Muscle of leg (tissue), 16 donors: ENCODE results near the gene BRD7. TPM values are rescaled to one million over a fixed set of nuclear protein-coding genes. Genes with fewer than 3 reads are reported as not detected.

ENCODE experiments used
- DNase-seq: peaks from one replicate; pipeline ENCODE4 v3.0.0; 2013
- H3K27ac ChIP-seq: one replicate; pipeline ENCODE4 v1.5.1; 2013; ENCODE audit warnings: mild to moderate bottlenecking, low read length, control low read depth
- H3K27me3 ChIP-seq: one replicate; pipeline ENCODE4 v1.6.1; 2013; ENCODE audit warnings: low read length; ENCODE audit not compliant: control insufficient read depth, insufficient read depth
- H3K36me3 ChIP-seq: one replicate; pipeline ENCODE4 v1.6.1; 2013; ENCODE audit warnings: low read length; ENCODE audit not compliant: control insufficient read depth, insufficient read depth
- H3K4me1 ChIP-seq: one replicate; pipeline ENCODE4 v1.6.1; 2013; ENCODE audit warnings: low read length; ENCODE audit not compliant: control insufficient read depth, insufficient read depth
- H3K4me3 ChIP-seq: one replicate; pipeline ENCODE4 v1.5.1; 2013; ENCODE audit warnings: low read length, control low read depth
- H3K9me3 ChIP-seq: replicated peaks from 2 replicates; pipeline ENCODE4 v1.6.1; 2013; ENCODE audit warnings: low read depth, low read length; ENCODE audit not compliant: control insufficient read depth
- WGBS: methylation state at CpG from one replicate; pipeline ENCODE4 v1.1.5; 2013; ENCODE audit warnings: missing lambda C conversion rate; ENCODE audit not compliant: insufficient coverage; 5-methylcytosine and 5-hydroxymethylcytosine counted together
- long read RNA-seq, 11 donors: transcript quantifications; one replicate each; lab custom pipeline, GENCODE V29; 2026
- polyA plus RNA-seq, 8 donors: library from polyadenylated mRNA; unstranded; fragments of 120-200 nt; gene quantifications; one replicate each; pipeline versions ENCODE4 v1.2.1 to v1.2.3, GENCODE V29; 2013; ENCODE audit warnings: inconsistent platforms in 1 of 8, low replicate concordance in 1 of 8; ENCODE audit not compliant: insufficient read length in 8 of 8, insufficient read depth in 1 of 8
- total RNA-seq: library from RNA; stranded (reverse); fragments of 120-200 nt; gene quantifications from one replicate; pipeline ENCODE4 v1.2.4, GENCODE V29; 2013

The BRD7 gene
- 61.8 TPM for total RNA-seq
- 10 to 100 TPM; 56.7 to 76.5 (median 70.0) TPM for polyA plus RNA-seq
- long read RNA-seq, donor 1, full-length matches to known transcripts, result 4 of 4 reads
- long read RNA-seq, donor 1, partial matches to known transcripts, result 0 of 4 reads
- long read RNA-seq, donor 1, other reads (novel, unspliced or antisense), result 0 of 4 reads
- long read RNA-seq, donor 2, result 0 reads
- long read RNA-seq, donor 3, full-length matches to known transcripts, result 10 of 22 reads
- long read RNA-seq, donor 3, partial matches to known transcripts, result 12 of 22 reads
- long read RNA-seq, donor 3, other reads (novel, unspliced or antisense), result 0 of 22 reads
- long read RNA-seq, donor 4, partial matches to known transcripts, result 5 of 5 reads
- long read RNA-seq, donor 4, other reads (novel, unspliced or antisense), result 0 of 5 reads
- long read RNA-seq, donor 5, full-length matches to known transcripts, result 18 of 36 reads
- long read RNA-seq, donor 5, partial matches to known transcripts, result 18 of 36 reads
- long read RNA-seq, donor 5, other reads (novel, unspliced or antisense), result 0 of 36 reads
- long read RNA-seq, donor 6, full-length matches to known transcripts, result 3 of 27 reads
- long read RNA-seq, donor 6, partial matches to known transcripts, result 24 of 27 reads
- long read RNA-seq, donor 6, other reads (novel, unspliced or antisense), result 0 of 27 reads
- long read RNA-seq, donor 7, full-length matches to known transcripts, result 3 of 23 reads
- long read RNA-seq, donor 7, partial matches to known transcripts, result 20 of 23 reads
- long read RNA-seq, donor 7, other reads (novel, unspliced or antisense), result 0 of 23 reads
- long read RNA-seq, donor 8, full-length matches to known transcripts, result 2 of 9 reads
- long read RNA-seq, donor 8, partial matches to known transcripts, result 7 of 9 reads
- long read RNA-seq, donor 8, other reads (novel, unspliced or antisense), result 0 of 9 reads
- long read RNA-seq, donor 9, partial matches to known transcripts, result 27 of 27 reads
- long read RNA-seq, donor 9, other reads (novel, unspliced or antisense), result 0 of 27 reads
- long read RNA-seq, donor 10, full-length matches to known transcripts, result 6 of 24 reads
- long read RNA-seq, donor 10, partial matches to known transcripts, result 18 of 24 reads
- long read RNA-seq, donor 10, other reads (novel, unspliced or antisense), result 0 of 24 reads
- long read RNA-seq, donor 11, partial matches to known transcripts, result 8 of 10 reads
- long read RNA-seq, donor 11, other reads (novel, unspliced or antisense), result 0 of 10 reads

DNA sequence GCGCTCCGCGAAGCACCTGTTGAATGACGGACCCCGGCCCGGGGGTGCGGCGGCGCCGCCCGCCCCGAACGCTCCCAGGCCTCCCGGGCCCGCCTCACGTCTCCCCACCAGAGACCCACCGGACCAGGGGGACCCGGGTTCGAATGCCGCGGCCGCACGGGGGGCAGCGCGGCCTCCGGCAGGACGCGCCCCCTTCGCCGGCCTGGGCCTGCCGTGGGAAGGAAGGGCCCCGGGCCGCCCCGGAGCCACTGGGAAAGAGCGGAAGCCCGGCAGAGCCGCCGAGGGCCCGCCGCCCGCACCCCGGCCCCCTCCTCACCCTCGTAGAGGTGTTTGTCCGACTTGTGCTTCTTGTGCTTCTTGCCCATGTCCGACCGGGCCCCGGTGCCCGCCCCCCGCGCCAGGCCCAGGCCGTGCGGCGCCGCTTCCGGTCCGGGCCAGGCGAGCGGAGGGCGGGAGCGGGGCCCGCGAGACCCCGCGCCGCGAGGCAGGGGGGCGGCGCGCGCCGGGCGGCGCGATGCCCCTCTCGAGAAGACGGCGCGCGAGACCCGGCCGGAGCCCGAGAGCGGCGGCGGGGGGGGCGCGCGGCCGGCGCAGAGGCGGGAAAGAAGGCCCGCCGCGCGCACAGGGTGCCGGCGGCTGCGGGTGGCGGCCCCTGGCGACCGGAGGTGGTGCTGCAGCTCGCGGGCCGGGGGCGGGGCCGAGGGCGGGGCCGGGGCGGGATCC lies at the start of gene BRD7:
TSS of gene BRD7 (minus strand) at position 579 of the 723 bp plus-strand sequence. CDS start at position 365, 214 bp downstream.
- Histone ChIP-seq H3K4me1 (peaks cover 24% of the 10 kb centered on the region), H3K27me3 (no peaks in the 10 kb centered on the region), H3K9me3 (peaks cover 2% of the 10 kb centered on the region), H3K4me3 (peak within 1 kb of the TSS; percentile 46), H3K27ac (no peak within 1 kb of the TSS), H3K36me3 (peaks cover 18% of the 10 kb centered on the region)
- WGBS, result under 1% methylated on average over 86 of the region's 109 CpGs
- peak; percentile 86 for DNase-seq

GRCh38 chr16:50416388-50416787 lies 47.6 kb upstream of the BRD7 start:
- H3K27ac ChIP-seq, result no peak overlapping the region
- peaks cover 21% of the 10 kb centered on the region for H3K9me3 ChIP-seq
- no peaks in the 10 kb centered on the region for H3K4me1 ChIP-seq
- H3K27me3 ChIP-seq, result no peaks in the 10 kb centered on the region
- DNase-seq, result no peak
- no peak overlapping the region for H3K4me3 ChIP-seq
- H3K36me3 ChIP-seq, result no peaks in the 10 kb centered on the region
- no CpG with 5 or more reads among the region's 3 CpGs for WGBS

- Histone ChIP-seq H3K9me3 (peaks cover 14% of the 10 kb centered on the region), H3K36me3 (no peaks in the 10 kb centered on the region), H3K4me3 (no peak overlapping the region), H3K27ac (no peak overlapping the region), H3K4me1 (no peaks in the 10 kb centered on the region), H3K27me3 (no peaks in the 10 kb centered on the region)
- no peak for DNase-seq
These were observed 45.4 kb upstream of the BRD7 start for GRCh38 chr16:50414152-50414551.

DNA sequence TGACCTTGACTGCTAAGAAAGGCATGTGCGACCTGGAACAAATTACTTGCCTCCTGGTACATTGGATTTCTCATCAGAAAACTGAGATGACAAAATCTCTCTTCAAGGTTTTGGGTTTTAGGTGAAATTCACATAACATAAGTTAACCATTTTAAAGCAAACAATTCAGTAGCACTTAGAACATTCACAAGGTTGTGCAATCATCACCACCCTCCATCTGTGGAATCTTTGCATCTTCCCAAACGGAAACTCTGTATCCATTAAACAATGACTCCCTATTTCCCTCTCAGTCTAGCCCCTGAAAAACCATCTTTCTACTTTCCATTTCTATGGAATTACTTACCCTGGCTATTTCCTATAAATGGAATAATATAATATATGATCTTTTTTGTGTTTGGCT lies 42.2 kb upstream of the BRD7 start:
- Histone ChIP-seq H3K4me3 (no peak overlapping the region), H3K4me1 (no peaks in the 10 kb centered on the region), H3K27ac (no peak overlapping the region), H3K36me3 (no peaks in the 10 kb centered on the region), H3K9me3 (peaks cover 4% of the 10 kb centered on the region), H3K27me3 (no peaks in the 10 kb centered on the region)
- WGBS, result 60% methylated on average over 1 of the region's 2 CpGs
- no peak for DNase-seq

DNA sequence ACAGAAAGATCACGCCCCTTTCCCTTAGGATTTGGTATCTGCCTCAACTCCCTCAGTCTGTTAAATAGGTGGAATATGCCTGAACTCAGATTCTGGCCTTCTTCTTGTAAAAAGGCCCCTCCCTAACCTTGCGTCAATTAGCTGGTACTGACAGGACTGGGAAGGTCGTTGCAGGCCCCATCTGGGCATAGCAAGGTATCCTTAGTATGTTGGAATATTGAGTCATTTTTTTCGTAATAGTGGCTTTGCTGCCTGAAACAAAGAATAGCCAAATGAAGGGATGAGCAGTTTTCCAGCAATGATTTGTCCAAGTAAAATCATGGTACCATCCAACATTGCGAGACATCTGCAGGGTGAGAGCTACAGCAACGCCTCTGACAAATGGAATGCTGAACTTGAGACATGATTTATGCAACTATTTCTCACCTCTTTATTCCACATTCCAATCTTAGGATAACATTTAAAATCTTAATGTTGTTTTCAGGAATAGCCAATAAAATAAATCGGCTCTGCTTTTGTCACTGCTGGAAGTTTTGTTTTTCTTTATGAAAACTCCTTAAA lies 39.3 kb upstream of the BRD7 start:
- Histone ChIP-seq H3K36me3 (no peaks in the 10 kb centered on the region), H3K27me3 (no peaks in the 10 kb centered on the region), H3K4me3 (no peak overlapping the region), H3K9me3 (peaks cover 2% of the 10 kb centered on the region), H3K4me1 (no peaks in the 10 kb centered on the region), H3K27ac (no peak overlapping the region)
- no peak for DNase-seq
- 33% methylated on average over 1 of the region's 7 CpGs for WGBS

DNA sequence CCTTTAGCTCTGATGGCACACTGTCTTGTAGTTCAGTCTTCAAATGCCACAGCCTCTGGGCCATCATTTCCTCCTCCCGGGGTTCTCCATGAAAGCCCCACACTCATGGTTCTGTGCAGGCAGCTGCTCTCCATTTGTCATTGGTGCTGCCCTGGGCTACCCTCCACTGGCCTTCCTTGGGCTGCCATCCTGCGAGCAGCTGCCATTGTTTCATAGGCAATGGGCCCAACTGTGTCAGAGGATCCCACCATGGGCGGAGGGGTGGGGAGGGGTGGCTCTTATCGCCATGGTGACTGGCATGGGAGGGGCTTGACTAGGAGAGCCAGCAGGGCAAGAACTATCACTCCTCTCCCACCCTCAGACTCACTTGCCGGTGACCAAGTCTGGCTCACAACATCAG lies 38.6 kb upstream of the BRD7 start:
- no peaks in the 10 kb centered on the region for H3K4me1 ChIP-seq
- no peaks in the 10 kb centered on the region for H3K36me3 ChIP-seq
- H3K27ac ChIP-seq, result no peak overlapping the region
- no peaks in the 10 kb centered on the region for H3K27me3 ChIP-seq
- DNase-seq, result peak; percentile 18
- H3K4me3 ChIP-seq, result no peak overlapping the region
- peaks cover 2% of the 10 kb centered on the region for H3K9me3 ChIP-seq
- WGBS, result 90% methylated on average over 1 of the region's 5 CpGs

GRCh38 chr16:50403491-50403890 lies 34.7 kb upstream of the BRD7 start:
- no peak overlapping the region for H3K4me3 ChIP-seq
- DNase-seq, result no peak
- no peaks in the 10 kb centered on the region for H3K4me1 ChIP-seq
- no peak overlapping the region for H3K27ac ChIP-seq
- H3K27me3 ChIP-seq, result no peaks in the 10 kb centered on the region
- no peaks in the 10 kb centered on the region for H3K9me3 ChIP-seq
- 57% methylated on average over 7 of the region's 12 CpGs for WGBS
- H3K36me3 ChIP-seq, result no peaks in the 10 kb centered on the region

DNA sequence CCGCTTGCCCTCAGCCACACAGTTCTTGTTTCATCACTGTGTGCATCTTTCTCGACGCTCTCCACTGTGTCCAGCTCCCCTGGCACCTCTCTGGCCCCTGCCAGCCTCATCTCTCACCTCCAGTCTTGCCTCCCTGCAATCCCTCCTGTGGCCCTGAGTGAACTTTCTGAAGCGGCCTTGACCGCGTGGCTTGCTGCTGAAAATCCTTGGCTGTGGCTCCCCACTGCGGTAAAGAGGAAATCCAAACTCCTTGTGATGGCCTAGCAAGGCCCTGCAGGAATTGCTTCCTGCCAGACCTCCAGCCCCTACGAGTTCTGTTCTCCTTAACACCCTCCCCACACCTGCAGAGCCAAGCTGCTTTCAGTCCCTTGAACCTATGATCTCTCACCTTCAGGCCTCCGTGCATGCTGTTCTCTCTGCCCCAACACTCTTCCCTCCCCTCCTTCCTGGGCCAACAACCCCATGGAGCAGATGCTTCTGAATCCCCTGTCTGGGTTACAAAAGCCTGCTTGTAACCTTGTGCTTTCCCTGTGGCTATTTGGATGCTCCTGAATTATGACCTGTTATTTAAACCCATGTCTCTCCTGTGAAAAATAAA lies 33.6 kb upstream of the BRD7 start:
- 54% methylated on average over 9 of the region's 9 CpGs for WGBS
- Histone ChIP-seq H3K4me3 (no peak overlapping the region), H3K9me3 (no peaks in the 10 kb centered on the region), H3K36me3 (no peaks in the 10 kb centered on the region), H3K27ac (no peak overlapping the region), H3K27me3 (no peaks in the 10 kb centered on the region), H3K4me1 (no peaks in the 10 kb centered on the region)
- no peak for DNase-seq

GRCh38 chr16:50401355-50401754 lies 32.6 kb upstream of the BRD7 start:
- Histone ChIP-seq H3K27me3 (no peaks in the 10 kb centered on the region), H3K27ac (no peak overlapping the region), H3K4me3 (no peak overlapping the region), H3K9me3 (no peaks in the 10 kb centered on the region), H3K4me1 (no peaks in the 10 kb centered on the region), H3K36me3 (no peaks in the 10 kb centered on the region)
- no peak for DNase-seq
- WGBS, result 100% methylated on average over 1 of the region's 5 CpGs
